EH (cell line): ENCODE measurements around the gene MATR3.
"Not testable (repeated sequence)": the region's sequence is repeated elsewhere in the genome, so short reads cannot be mapped to it uniquely, and the experiment has no call there.

Experiments used
- DNase-seq: peaks from one replicate; pipeline ENCODE4 v3.0.0-alpha.2; 2015; ENCODE audit warnings: low read depth

MATR3 gene

GRCh38 chr5:139297439-139298133 is 4.0 kb downstream of the MATR3 start:
- no peak for DNase-seq

GRCh38 chr5:139298242-139298641 is 4.7 kb downstream of the MATR3 start:
- DNase-seq: no peak

GRCh38 chr5:139299486-139299885 is 5.9 kb downstream of the MATR3 start:
- no peak for DNase-seq

GRCh38 chr5:139301808-139302499 is 8.4 kb downstream of the MATR3 start:
- DNase-seq: peak; percentile 25

- no peak for DNase-seq
Measured at GRCh38 chr5:139304391-139305324, 11.1 kb downstream of the MATR3 start.

- no peak for DNase-seq
Measured at GRCh38 chr5:139306197-139306596, 12.7 kb downstream of the MATR3 start.

- DNase-seq: no peak
Measured at GRCh38 chr5:139306628-139307379, 13.3 kb downstream of the MATR3 start.

- no peak for DNase-seq
Measured at GRCh38 chr5:139308797-139309196, 15.3 kb downstream of the MATR3 start.

- DNase-seq: peak; percentile 20
Measured at GRCh38 chr5:139310715-139311186, 17.2 kb downstream of the MATR3 start.

- DNase-seq: no peak
Measured at GRCh38 chr5:139312075-139312474, 18.5 kb downstream of the MATR3 start.

GRCh38 chr5:139314276-139314675 is 20.7 kb downstream of the MATR3 start:
- no peak for DNase-seq

GRCh38 chr5:139315056-139315615 is 21.6 kb downstream of the MATR3 start:
- no peak for DNase-seq

- DNase-seq: peak; percentile 12
Measured at GRCh38 chr5:139335811-139336210, 42.3 kb downstream of the MATR3 start.

GRCh38 chr5:139340051-139340450 is 46.5 kb downstream of the MATR3 start:
- DNase-seq: peak; percentile 19

GRCh38 chr5:139341187-139341688 is 47.7 kb downstream of the MATR3 start:
- no peak for DNase-seq

- DNase-seq: peak; percentile 98
Measured at GRCh38 chr5:139341689-139342422, 48.3 kb downstream of the MATR3 start, which contains the start of gene PAIP2. PAIP2 (plus strand) TSS chr5:139341854; CDS start chr5:139363785, 21,931 bp downstream.

GRCh38 chr5:139342423-139342723 is 48.8 kb downstream of the MATR3 start:
- no peak for DNase-seq

GRCh38 chr5:139343476-139343875 is 49.9 kb downstream of the MATR3 start:
- no peak for DNase-seq

GRCh38 chr5:139344177-139344576 is 50.6 kb downstream of the MATR3 start:
- DNase-seq: no peak

GRCh38 chr5:139345442-139345841 is 51.9 kb downstream of the MATR3 start:
- not testable (repeated sequence) for DNase-seq
